ENCODE measurements around the gene DNM3.

DNM3 gene

DNA sequence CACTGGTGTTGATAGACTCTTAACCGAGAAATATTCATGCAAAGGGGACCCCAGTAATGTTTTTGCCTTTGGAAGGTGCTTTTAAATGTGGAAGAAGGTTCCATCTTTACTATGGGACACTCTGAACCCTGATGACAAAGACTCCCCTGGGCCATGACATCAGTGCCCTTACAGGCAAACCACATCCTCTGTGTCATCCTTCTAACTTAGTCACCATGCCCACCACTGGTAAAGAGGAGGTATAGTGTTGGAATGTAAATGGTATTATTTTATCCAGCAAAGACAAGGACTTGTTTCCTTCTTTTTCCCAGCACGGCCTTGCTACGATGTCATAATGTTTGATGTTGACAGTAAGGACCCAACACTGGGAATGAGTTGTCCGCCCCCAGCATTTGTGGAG is 47.2 kb upstream of the DNM3 start:
- Histone ChIP-seq H3K9ac (ENCODE audit: low read length) (no peak overlapping the region), H3K27ac (ENCODE audit: low read depth, low read length, poor library complexity, severe bottlenecking) (no peak overlapping the region), H3K9me3 (ENCODE audit: low read length) (no peaks in the 10 kb centered on the region), H3F3A (ENCODE audit: insufficient read depth, low read length) (no peaks in the 10 kb centered on the region), H3K4me3 (ENCODE audit: low read depth, low read length, poor library complexity, severe bottlenecking) (no peak overlapping the region), H3K79me2 (ENCODE audit: insufficient read depth, low read length) (no peaks in the 10 kb centered on the region), H2AFZ (ENCODE audit: low read length) (no peak overlapping the region), H3K4me1 (ENCODE audit: insufficient read depth, low read length, severe bottlenecking) (no peaks in the 10 kb centered on the region), H3K36me3 (ENCODE audit: insufficient read depth, low read length) (peaks cover 89% of the 10 kb centered on the region), H4K20me1 (ENCODE audit: insufficient read depth, low read length) (no peaks in the 10 kb centered on the region), H3K9me2 (ENCODE audit: low read depth, low read length) (no peaks in the 10 kb centered on the region), H3K27me3 (ENCODE audit: insufficient read depth, low read length) (no peaks in the 10 kb centered on the region), H3K4me2 (ENCODE audit: low read length) (no peak overlapping the region)
- TF ChIP-seq EZH2 (IDR thresholded peaks at IDR 0.05; ENCODE audit: borderline replicate concordance, low read length): no peak
- TF ChIP-seq, protein P1, sequence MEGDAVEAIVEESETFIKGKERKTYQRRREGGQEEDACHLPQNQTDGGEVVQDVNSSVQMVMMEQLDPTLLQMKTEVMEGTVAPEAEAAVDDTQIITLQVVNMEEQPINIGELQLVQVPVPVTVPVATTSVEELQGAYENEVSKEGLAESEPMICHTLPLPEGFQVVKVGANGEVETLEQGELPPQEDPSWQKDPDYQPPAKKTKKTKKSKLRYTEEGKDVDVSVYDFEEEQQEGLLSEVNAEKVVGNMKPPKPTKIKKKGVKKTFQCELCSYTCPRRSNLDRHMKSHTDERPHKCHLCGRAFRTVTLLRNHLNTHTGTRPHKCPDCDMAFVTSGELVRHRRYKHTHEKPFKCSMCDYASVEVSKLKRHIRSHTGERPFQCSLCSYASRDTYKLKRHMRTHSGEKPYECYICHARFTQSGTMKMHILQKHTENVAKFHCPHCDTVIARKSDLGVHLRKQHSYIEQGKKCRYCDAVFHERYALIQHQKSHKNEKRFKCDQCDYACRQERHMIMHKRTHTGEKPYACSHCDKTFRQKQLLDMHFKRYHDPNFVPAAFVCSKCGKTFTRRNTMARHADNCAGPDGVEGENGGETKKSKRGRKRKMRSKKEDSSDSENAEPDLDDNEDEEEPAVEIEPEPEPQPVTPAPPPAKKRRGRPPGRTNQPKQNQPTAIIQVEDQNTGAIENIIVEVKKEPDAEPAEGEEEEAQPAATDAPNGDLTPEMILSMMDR (IDR thresholded peaks at IDR 0.05; ENCODE audit: low read length): no peak

DNA sequence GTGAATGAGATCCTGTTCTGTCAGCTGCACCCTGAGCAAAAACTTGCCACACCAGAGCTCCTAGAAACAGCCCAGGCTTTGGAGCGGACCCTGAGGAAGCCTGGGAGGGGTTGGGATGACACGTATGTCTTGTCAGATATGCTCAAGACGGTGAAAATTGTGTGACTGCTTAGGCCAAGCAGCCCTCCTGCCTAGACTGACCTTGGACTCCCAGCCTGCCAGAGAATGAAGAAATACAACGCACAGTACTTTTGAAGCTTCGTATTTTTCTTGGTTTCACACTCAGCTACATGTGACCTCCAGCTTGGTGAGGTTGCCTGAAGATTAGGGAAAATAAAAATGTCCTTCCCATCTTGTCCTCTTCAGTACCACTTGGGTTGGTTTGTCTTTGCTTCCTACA is 44.7 kb upstream of the DNM3 start:
- Histone ChIP-seq H3K9ac (ENCODE audit: low read length) (no peak overlapping the region), H3K27me3 (ENCODE audit: insufficient read depth, low read length) (no peaks in the 10 kb centered on the region), H3K4me2 (ENCODE audit: low read length) (no peak overlapping the region), H3K4me3 (ENCODE audit: low read depth, low read length, poor library complexity, severe bottlenecking) (no peak overlapping the region), H4K20me1 (ENCODE audit: insufficient read depth, low read length) (no peaks in the 10 kb centered on the region), H3K79me2 (ENCODE audit: insufficient read depth, low read length) (no peaks in the 10 kb centered on the region), H3K36me3 (ENCODE audit: insufficient read depth, low read length) (peaks cover 64% of the 10 kb centered on the region), H3F3A (ENCODE audit: insufficient read depth, low read length) (no peaks in the 10 kb centered on the region), H3K9me3 (ENCODE audit: low read length) (no peaks in the 10 kb centered on the region), H3K4me1 (ENCODE audit: insufficient read depth, low read length, severe bottlenecking) (no peaks in the 10 kb centered on the region), H3K9me2 (ENCODE audit: low read depth, low read length) (no peaks in the 10 kb centered on the region), H2AFZ (ENCODE audit: low read length) (no peak overlapping the region), H3K27ac (ENCODE audit: low read depth, low read length, poor library complexity, severe bottlenecking) (no peak overlapping the region)
- TF ChIP-seq, protein P1 (IDR thresholded peaks at IDR 0.05; ENCODE audit: low read length): no peak
- TF ChIP-seq EZH2 (IDR thresholded peaks at IDR 0.05; ENCODE audit: borderline replicate concordance, low read length): no peak

GRCh38 chr1:171798311-171798710 is 43.0 kb upstream of the DNM3 start:
- Histone ChIP-seq H3K4me1 (ENCODE audit: insufficient read depth, low read length, severe bottlenecking) (no peaks in the 10 kb centered on the region), H2AFZ (ENCODE audit: low read length) (no peak overlapping the region), H3K4me3 (ENCODE audit: low read depth, low read length, poor library complexity, severe bottlenecking) (no peak overlapping the region), H3K36me3 (ENCODE audit: insufficient read depth, low read length) (peaks cover 47% of the 10 kb centered on the region), H3K27me3 (ENCODE audit: insufficient read depth, low read length) (no peaks in the 10 kb centered on the region), H3K9ac (ENCODE audit: low read length) (no peak overlapping the region), H3F3A (ENCODE audit: insufficient read depth, low read length) (no peaks in the 10 kb centered on the region), H3K9me3 (ENCODE audit: low read length) (no peaks in the 10 kb centered on the region), H4K20me1 (ENCODE audit: insufficient read depth, low read length) (no peaks in the 10 kb centered on the region), H3K27ac (ENCODE audit: low read depth, low read length, poor library complexity, severe bottlenecking) (no peak overlapping the region), H3K9me2 (ENCODE audit: low read depth, low read length) (no peaks in the 10 kb centered on the region), H3K79me2 (ENCODE audit: insufficient read depth, low read length) (no peaks in the 10 kb centered on the region), H3K4me2 (ENCODE audit: low read length) (no peak overlapping the region)
- no peak for TF ChIP-seq EZH2 (IDR thresholded peaks at IDR 0.05; ENCODE audit: borderline replicate concordance, low read length)
- TF ChIP-seq, protein P1 (IDR thresholded peaks at IDR 0.05; ENCODE audit: low read length): no peak

All from OCI-LY1 (cell line).